NCI-H2081 treated with DMSO at 0.1 percent for 48 hours (cell line): ENCODE data around the gene BTF3.
"Not testable (repeated sequence)": the region's sequence is repeated elsewhere in the genome, so short reads cannot be mapped to it uniquely, and the experiment has no call there.

Source experiments
- DNase-seq: peaks from one replicate; lab custom pipeline; 2025; lab: John Stamatoyannopoulos, UW

BTF3 gene

GRCh38 chr5:73498057-73498992 is at the start of gene BTF3:
BTF3 (plus strand) TSS chr5:73498442; CDS start chr5:73498668, 226 bp downstream.
- DNase-seq = peak; percentile 59

GRCh38 chr5:73448463-73449136 is 49.6 kb upstream of the BTF3 start, which contains the start of gene FOXD1:
FOXD1 (minus strand) TSS chr5:73448777; CDS start chr5:73448362, 415 bp downstream.
- no peak for DNase-seq

GRCh38 chr5:73450137-73450536 is 48.1 kb upstream of the BTF3 start:
- DNase-seq = no peak

- DNase-seq = no peak
These were observed 47.5 kb upstream of the BTF3 start for GRCh38 chr5:73450672-73451223.

- no peak for DNase-seq
These were observed 46.8 kb upstream of the BTF3 start for GRCh38 chr5:73451224-73452130.

- no peak for DNase-seq
These were observed 46.0 kb upstream of the BTF3 start for GRCh38 chr5:73452215-73452614.

GRCh38 chr5:73454379-73455036 is 43.7 kb upstream of the BTF3 start:
- DNase-seq = peak; percentile 27

- DNase-seq = not testable (repeated sequence)
These were observed 41.8 kb upstream of the BTF3 start for GRCh38 chr5:73456462-73456861.

GRCh38 chr5:73459366-73459765 is 38.9 kb upstream of the BTF3 start:
- DNase-seq = no peak

GRCh38 chr5:73460133-73460532 is 38.1 kb upstream of the BTF3 start:
- no peak for DNase-seq

- no peak for DNase-seq
These were observed 34.1 kb upstream of the BTF3 start for GRCh38 chr5:73464016-73464745.

GRCh38 chr5:73468638-73469037 is 29.6 kb upstream of the BTF3 start:
- not testable (repeated sequence) for DNase-seq

GRCh38 chr5:73469878-73470277 is 28.4 kb upstream of the BTF3 start:
- DNase-seq = no peak

- no peak for DNase-seq
These were observed 26.6 kb upstream of the BTF3 start for GRCh38 chr5:73471654-73472053.

- DNase-seq = no peak
These were observed 26.1 kb upstream of the BTF3 start for GRCh38 chr5:73472116-73472515.

GRCh38 chr5:73480500-73480899 is 17.7 kb upstream of the BTF3 start:
- no peak for DNase-seq

- DNase-seq = no peak
These were observed 15.7 kb upstream of the BTF3 start for GRCh38 chr5:73482383-73483136.

- DNase-seq = no peak
These were observed 14.6 kb upstream of the BTF3 start for GRCh38 chr5:73483676-73484075.

- no peak for DNase-seq
These were observed 13.7 kb upstream of the BTF3 start for GRCh38 chr5:73484511-73484910.

- DNase-seq = no peak
These were observed 12.5 kb upstream of the BTF3 start for GRCh38 chr5:73485715-73486114.
